NCI-H748 (cell line): ENCODE measurements around the gene DBNDD2.

Source experiments
- DNase-seq: peaks from one replicate; lab custom pipeline; 2025; ENCODE audit not compliant: unreplicated experiment; lab: John Stamatoyannopoulos, UW

Gene DBNDD2, protein sequence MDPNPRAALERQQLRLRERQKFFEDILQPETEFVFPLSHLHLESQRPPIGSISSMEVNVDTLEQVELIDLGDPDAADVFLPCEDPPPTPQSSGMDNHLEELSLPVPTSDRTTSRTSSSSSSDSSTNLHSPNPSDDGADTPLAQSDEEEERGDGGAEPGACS

DNA sequence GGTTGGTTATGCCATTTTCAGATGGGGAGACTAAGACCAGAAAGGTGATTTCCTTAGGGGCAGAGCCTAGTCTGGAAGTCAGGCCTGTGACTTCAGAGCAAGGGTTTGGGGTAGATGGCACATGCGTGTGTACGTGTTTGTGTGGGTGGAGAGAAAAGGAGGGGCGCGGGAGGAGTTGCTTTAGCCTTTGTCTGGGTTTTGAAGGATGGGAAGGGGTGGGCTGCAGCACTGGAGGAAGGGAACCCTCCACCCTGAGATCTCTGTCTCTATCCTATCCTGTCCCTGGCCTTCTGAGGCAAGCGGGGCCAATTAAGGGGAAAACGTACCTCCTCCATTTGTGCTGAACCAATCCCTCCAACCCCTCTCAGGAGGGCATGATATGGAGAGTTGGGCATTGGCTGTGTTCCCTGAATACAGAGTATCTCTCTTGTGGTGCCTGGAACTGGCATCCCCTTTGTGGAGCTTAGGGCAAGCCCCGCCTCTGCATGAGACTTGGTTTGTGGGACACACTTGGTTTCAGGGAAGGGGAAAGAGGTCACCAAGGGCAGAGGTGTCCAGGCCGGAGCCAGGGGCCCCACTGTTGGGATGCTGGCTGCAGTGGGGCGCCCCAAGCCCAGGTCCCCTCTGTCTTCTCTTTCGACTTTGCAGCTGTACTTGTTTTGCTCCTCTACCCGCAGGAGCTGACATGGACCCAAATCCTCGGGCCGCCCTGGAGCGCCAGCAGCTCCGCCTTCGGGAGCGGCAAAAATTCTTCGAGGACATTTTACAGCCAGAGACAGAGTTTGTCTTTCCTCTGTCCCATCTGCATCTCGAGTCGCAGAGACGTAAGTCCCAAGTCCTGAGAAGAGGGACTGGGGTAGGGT is at the start of gene DBNDD2:
Gene DBNDD2 (plus strand): TSS at position 507 of the 863 bp plus-strand sequence. CDS start 179 bp downstream, at position 686.
- DNase-seq = no peak

DNA sequence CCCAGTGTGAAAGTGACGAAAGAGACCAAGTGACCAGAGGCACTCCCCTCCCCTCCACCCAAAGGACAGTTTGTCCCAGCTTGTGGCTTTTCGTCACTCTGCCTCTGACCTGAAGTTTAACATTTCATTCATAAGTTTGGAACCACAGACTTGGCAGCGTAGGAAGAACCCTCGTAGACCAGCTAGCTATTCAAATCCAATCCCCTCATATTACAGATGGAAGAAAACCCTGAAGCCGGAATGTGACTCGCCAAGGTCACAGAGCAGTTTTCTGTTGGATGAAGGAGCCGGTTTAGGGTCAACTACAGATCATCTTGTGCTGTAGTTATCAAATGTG is 49.1 kb upstream of the DBNDD2 start:
- no peak for DNase-seq

DNA sequence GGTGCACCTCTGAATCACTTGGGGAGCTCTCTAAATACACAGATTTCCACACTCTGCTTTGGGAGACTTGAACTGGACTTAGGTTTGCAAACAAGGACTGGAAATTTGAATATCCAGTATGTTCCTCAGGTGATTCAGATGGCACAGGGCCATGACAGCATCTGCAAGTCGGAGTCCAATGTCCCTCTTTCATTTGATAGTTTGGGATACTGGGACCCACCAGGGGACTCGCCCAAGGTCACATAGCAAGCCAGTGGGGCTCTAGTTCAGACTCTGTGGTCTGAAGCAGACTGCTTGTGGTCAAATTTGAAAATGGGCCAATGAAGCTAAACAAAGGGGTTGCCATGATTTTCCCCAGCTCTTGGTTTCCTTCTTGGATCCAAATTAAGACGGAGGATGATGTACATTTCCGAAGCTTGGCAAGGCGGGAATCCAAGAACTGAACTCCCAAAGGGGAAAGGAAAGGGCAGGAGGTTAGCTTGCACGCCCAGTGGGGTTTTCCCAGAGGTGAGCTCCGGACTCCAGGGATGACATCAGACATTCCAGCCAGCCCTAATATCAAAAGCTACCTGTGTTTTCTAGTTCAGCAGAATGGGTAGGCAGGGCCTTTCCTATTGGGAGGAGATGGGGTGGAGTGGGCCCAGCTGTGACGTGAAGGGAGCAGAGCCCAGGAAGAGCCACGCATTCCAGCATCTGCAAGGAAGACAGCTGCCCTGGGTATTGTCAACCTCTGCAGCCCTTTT is 48.5 kb upstream of the DBNDD2 start:
- DNase-seq = no peak

DNA sequence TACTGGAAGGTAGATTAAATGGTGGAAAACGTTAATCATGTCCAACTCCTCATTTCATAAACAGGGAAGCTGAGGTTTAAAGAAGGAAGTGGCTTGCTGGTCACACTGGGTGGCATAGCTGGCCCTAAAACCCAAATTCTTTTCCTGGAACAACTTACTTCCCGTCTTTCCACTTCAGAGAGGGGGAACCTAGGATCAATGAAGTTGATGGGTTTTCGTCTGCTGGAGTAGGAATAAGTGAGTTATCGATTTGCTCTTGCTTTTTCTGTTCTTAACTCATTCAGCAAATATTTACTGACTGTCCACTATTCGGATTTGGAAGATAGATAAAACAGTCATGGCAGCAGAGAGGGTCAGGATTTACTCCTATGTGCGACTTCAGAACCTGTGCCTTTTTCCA is 46.3 kb upstream of the DBNDD2 start:
- no peak for DNase-seq

DNA sequence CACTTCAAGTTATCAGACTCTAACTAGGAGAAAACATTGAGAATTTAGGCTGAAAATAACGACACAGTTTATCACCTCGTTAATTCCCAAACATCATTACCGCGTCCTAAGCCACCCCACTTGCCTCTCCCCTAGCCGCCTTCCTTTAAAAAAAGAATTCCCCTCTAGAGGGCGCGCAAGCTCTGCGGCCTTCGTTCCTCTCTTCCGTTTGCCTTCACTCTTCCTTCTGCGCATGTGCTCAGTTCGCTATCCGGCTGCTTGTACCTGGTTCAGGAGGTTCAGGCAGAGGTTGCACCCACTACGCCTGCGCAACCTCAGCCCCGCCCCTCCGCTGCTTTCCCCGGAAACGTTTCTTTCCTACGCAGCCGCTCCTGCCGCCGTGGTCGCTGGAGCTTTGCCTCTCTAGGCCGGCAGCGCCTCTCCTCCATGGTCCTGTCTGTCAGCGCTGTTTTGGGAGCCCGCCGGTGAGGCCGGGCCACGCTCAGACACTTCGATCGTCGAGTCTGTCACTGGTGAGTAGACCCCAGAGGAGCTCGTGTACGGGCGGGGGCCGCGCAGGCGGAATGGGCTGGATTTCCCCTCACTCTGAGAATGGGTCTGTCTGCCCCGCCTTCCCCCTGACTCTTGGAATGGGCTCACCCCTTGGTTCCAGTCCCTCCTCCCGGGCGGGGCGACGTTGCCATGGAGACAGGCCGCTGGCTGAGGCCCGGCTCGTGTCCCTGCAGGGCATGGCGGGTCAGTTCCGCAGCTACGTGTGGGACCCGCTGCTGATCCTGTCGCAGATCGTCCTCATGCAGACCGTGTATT is 45.1 kb upstream of the DBNDD2 start, which contains the start of gene SYS1:
Gene SYS1 (plus strand): TSS at position 353 of the 807 bp plus-strand sequence. CDS start 376 bp downstream, at position 729.
- peak; percentile 94 for DNase-seq

DNA sequence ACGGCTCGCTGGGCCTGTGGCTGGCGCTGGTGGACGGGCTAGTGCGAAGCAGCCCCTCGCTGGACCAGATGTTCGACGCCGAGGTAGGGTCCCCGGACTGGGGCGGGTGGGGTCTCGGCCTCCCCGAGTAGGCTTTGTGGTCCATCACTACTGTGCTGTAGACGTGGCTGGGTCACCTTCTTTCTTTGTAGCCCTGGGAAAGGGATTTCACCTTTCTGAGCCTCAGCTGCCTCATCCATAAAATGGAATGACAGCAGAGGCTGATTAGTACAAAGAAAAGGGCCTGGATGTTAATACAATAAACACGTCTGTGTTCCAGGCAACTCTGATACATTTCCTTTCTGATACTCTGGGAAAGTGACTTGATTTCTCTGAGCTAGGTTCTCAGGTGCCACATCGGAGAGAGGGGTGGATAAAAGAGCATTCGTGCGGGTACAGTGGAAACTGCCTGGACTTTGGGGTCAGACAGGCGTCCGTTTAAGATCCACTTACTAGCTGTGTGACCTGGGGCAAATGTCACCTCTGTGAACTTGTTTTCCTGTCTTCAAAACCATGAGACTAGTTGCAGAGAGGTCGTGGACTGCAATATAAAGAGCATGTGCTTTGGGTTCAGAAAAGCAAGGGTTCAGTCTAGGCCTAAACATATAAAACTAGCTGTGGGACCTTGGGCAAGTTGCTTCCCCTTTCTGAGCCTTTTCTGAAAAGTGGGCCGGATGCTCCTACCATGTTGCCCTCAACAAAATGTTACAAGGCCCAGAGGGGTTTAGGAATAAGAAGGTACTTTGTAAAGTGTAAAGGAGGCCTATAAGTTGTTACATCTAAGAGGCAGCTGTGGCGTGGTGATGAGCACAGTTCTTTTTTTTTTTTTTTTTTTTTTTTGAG is 44.2 kb upstream of the DBNDD2 start:
- no peak for DNase-seq

DNA sequence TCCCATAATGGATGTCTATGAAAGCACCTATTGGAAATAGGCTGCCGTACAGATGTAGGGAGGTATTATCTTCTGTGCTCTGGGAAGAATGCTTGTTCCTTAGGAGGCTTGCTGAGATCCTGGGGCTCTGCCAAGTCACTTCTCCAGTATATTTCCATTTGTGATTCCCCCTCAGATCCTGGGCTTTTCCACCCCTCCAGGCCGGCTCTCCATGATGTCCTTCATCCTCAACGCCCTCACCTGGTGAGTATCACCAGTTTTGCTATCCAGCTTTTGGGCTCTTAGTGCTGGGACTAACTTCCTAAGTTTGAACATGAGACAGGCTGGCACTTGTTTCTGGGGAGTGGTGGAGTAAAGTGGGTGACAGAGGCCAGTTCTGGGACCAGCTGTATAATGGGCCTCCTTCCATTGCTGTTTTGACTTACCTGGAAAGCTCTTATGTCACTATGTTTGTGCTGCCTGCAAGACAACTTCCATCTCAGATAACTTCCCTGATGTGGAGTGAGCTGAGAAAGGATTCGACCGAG is 42.6 kb upstream of the DBNDD2 start:
- peak; percentile 6 for DNase-seq

DNA sequence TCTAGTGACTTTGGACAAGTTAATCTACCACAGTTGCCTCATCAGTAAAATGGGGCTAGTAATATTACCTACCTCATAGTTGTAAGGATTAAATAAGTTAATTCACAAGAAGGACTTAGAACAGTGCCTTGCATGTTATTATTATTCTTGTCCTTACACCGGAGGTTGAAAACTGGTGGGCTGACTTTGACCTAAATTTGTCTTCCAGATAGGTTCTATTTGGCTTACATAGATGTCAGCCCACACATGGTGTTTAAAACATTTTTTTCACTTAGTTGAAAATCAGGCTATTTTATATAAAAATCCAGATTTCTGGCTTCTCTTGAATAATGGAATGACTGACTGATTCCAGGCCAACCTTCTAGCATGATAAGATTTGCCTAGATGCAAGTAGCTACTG is 41.9 kb upstream of the DBNDD2 start:
- no peak for DNase-seq

DNA sequence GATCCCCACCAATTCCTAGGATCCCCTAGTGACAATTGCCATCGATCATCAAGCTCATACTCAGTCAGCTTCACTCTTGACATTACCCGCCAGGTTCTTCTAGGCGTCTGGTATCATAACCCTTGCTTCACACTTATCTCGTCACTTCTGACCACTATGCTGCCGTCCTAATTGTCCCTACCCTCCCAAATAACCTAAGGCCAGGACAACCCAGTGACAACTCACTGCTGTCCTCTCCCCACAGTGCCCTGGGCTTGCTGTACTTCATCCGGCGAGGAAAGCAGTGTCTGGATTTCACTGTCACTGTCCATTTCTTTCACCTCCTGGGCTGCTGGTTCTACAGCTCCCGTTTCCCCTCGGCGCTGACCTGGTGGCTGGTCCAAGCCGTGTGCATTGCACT is 41.5 kb upstream of the DBNDD2 start:
- DNase-seq = no peak

DNA sequence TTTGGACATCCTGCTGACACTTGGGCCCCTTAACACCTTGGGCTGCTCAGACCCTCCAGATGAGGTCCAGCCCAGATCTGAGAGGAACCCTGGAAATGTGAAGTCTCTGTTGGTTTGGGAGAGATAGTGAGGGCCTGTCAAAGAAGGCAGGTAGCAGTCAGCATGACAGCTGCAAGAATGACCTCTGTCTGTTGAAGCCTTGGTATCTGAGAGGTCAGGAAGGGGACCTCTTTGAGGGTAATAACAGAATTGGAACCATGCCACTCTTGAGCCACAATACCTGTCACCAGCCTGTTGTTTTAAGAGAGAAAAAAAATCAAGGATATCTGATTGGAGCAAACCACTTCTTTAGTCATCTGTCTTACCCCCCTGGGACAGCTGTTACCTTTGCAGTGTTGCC is 41.0 kb upstream of the DBNDD2 start:
- no peak for DNase-seq

DNA sequence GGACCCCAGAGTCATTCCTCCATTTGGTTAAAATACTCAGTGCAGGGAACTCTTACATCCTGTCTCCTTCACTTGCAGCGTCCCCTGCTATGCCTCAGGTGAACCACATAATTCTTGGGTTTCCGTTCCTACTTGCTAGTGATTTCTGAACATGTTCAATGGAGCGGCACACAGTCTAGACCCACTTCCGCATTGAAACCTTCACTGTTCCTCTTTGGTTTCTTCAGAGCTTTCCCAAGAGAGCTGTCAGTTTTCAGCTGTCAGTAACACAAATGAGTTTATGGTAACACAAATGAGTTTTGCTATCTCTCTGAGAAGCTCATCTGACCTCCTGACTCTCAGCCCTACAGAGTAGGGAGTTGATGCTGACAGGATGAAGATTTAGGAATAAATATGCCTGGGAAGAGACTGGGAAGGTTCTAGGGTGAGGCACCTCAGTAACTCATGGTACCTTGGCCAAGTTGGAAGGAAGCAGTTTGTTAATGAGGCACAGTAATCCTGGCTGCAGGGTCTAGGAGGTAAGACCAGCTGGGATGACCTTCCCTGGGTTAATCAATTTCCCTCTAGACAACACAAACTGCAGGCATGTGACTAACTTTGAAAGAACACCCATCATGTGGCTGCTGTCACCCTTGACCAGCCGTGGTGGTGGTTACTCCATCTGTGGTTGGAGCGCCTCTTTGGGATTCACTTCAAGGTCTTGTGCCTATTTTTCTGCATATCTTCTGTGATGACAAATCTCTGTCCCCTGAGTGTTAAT is 39.7 kb upstream of the DBNDD2 start:
- no peak for DNase-seq

DNA sequence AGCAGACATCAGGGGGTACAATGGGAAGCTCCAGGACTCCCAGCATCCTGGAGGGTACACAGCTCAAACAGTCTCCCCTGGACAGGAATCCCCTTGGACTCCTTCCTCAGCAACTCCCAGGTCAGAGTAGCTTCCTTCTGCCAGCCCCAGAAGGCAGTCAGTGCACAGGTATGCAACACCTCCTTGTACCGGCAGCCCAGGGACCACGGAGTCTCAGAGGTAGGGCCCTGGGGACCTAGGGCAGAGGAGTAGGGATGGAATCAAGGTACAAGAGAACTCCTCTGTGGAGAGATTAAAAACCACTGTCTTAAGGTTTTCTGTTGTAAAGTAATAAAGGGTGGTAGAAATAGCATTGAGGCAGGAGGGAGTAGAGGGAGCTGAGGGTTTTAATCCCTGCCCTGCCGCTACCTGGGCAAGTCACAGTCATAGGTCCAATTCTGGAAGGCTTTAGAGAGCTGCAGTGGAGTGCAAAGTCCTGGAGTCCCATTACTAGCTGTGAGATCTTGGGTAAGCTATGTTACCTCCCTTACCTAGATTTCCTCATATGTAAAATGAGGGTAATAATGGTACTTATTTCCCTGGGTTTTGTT is 37.4 kb upstream of the DBNDD2 start:
- no peak for DNase-seq

DNA sequence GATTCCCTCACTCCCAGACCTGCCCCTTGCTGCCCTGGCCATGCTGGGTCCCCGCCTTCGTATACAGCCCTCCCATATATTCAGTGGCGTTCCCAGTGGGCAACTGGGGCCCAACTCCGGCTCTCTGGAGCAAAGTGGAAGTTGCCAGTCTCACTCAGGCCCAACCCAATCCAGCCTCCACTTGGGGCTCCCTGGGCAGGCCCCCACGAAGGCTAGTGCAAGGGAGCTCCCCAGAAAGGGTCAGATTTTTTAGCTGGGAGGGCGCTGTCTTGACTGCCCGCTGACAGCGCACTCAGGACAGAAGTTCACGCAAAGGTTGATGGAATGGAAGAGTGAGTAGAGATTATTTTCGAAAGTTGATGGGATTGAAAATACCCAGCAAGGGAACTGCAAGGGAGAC is 35.8 kb upstream of the DBNDD2 start:
- DNase-seq = no peak

DNA sequence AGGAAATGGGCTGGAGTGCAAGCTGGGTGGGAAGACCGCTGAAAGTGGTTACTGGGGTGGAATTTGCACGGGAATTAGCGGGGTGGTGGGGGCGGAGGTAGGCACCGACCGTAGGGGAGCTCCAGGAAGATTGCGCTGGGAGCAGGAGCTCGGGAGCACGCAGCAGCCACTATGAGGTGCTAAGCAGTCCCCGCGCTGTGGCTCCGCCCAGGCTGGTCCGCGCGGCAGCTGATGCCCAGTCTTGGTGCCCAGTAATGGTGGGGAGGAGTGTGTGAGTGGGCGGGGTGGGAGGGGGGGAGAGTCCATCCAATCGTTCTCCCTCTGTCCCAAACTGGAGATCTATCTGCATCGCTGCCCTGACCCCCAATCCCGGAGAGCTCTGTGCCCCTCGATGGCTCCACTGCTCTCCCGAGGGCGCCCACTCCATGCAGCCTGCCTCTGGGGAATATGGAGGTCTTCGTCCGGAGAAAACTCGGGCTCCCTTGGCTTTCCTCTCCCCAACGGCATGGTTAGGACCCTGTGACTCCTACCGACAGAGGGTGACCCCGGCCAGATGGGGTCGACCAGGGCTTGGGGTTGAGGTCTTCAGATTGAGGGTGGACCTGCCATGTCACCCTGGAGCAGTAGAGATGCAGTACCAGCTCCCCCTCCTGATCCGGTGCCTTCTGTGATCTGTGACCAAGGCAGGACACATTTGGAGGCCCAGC is 35.3 kb upstream of the DBNDD2 start:
- no peak for DNase-seq

DNA sequence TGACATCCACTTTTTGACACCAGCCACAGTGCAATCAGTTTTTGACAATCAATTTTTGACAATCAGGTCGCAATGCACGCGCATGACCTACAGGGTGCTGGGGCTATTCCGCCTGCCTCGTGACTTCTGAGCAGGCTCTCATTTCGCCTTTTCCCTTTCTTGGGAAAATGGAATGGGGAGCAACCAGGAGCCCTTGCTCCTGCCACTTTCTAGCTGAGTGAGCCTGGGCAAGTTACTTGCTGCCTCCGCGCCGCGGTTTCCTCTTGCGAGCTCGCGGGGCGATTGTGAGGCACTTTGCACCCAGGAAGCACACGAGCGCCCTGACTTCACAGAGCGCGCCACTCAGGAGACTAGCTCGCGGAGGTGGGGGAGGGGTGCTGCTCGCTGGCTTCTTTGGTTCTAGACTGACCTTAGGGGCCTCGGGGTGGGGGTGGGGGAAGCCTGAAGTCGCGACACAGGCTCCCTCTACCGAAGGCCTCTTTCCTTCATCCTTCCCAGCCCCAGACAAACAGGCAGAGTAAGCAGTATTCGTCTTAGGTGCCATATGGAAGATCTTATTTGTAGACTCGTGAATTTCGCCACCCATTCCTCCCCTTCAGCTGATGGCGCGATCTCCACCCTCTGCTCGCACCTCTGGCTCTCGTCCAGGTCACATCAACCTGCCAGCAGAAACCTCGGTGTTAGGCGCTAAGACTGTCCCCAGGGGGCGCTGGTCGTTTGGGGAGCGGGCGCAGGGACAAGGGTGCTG is 34.6 kb upstream of the DBNDD2 start:
- peak; percentile 77 for DNase-seq

DNA sequence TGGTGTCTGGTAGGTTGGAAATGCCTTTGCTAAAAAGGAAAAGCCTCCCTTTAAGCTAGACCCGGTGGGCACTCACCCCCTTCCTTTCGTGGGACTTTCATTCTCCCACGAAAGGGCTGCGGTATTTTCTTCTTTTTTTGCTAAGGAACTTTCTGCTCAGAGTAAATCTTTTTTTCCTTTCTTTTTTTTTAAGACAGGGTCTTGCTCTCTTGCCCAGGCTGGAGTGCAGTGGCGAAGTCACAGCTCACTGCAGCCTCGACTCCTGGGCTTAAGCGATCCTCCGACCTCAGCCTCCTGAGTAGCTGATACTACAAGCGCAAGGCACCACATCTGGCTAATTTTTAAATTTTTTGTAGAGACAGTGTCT is 34.0 kb upstream of the DBNDD2 start:
- no peak for DNase-seq

DNA sequence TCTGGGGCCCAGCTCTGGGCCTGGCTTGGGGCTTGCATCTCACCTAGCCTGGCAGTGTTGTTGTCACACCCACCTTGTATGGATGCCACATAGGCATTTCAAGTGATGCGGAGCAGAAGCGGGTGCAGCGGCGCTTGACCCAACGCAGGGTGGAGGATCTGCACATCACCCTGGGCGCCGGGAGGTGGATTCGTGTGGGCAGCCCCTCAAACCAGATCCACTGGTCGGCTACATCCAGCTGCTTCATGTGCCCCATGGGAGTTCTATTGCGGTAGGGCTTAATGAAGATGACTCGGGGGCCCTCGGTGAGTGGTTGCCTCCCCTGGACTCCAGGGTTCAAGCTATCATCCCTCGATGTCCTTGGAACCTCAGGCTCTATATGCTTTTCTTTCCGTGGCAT is 33.1 kb upstream of the DBNDD2 start:
- DNase-seq = no peak

DNA sequence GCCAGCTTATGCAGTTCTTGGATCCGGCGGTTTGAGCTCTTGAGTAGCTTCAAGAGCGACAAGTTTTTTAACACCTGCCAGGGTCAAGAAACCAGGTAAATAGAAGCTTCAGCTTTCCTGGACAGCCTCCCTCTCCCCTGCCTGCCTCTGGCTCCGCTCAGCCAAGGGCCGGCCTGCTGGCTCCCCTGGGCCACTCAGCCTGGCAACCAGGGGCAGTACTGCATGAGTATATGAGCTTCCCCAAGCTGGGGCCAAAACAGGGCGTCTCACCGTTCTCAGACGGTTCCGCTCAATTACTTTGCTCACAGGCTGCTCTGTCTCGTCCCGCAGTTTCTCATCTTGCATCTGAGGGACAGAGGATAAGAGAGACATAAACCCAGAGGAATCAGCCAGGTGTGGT is 30.8 kb upstream of the DBNDD2 start:
- DNase-seq = no peak
